NOMO-1 treated with DMSO at 0.1 percent for 48 hours (cell line): ENCODE data around the gene FHIT.

Source experiments
- DNase-seq: peaks from one replicate; lab custom pipeline; 2025; ENCODE audit not compliant: unreplicated experiment; lab: John Stamatoyannopoulos, UW

The FHIT gene

DNA sequence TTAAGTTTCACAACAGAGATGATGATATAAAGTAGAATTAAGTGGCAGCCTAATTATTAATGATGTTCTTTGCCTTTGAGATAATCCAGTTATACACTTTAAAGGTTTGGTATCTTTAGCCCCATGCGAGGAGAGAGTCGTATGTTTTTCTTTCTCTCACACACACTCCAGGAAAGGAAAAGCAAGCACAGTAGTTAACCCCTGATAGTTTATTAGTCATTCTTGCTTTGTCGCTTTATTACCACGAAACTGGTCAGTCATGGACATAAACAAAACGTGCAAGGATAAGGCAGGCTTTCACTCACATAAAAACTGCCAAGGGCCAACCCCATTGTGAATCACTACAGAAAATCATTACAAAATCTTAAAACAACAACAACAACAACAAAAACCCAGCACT lies 866.9 kb downstream of the FHIT start:
- no peak for DNase-seq

DNA sequence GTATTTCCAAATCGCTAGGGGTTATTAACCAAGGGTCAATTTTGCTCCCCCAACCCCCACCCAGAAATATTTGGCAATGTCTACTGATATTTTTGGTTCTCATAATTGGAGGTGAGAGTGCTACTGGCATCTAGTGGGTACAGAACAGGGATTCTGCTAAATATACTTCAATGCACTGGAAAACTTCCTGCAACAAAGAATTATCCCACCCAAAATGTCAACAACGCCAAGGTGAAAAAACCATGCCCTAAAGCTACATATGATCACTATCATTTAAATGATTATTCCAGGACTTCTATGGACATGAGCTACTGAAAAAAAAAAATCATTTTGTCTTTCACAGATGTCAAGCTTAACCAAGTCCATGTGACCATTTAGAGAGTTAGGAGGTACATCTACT lies 867.9 kb downstream of the FHIT start:
- DNase-seq, result no peak

DNA sequence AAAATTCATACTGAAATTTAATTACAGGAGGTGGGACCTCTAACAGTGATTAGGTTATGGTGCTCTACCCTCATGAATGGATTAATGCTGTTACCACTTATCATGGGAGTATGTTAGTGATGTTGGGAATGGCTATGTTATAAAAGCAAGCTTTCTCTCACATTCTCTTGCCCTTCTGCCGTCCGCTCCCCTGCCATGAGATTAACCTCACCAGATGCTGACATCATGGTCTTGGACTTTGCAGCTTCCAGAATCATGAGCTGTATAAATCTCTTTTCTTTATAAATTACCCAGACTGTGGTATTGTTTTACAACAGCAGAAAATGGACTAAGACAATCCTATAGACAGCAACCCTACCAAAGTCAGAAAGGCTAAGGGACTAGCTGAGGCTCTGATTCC lies 884.8 kb downstream of the FHIT start:
- no peak for DNase-seq

DNA sequence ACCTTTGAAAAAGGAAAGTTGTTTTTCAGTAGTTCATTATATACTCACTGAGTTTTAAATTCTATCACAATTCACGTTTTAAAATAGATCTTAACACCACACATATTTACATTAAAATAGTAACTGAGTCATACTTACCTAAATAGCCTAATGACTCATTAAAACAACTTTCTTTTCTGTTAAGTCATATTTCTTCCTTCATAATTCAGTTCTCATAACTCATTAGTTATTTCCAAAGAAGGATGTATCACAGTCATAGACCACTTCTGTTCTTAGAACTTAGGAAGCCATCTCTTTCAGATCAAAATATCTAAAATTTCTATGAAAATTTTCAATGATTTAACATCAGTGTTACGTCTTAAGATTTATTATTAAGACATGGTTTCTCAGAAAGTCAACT lies 885.9 kb downstream of the FHIT start:
- DNase-seq, result peak; percentile 75

DNA sequence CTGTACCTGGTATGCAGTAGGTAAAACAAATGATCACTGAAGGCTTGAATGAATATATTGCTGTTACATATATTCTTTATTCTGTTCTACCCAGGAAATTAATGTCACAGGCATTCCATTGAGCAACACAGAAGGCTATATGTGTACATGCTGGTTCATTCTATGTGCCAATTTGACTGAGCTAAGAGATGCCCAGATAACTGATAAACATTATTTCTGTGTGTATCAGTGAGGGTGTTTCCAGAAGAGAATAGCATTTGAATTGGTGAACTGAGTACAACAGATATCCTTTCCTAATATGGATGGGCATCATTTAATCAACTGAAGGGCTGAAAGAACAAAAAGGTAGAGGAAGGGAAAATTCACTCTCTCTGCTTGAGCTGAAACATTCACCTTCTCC lies 886.8 kb downstream of the FHIT start:
- DNase-seq, result no peak

DNA sequence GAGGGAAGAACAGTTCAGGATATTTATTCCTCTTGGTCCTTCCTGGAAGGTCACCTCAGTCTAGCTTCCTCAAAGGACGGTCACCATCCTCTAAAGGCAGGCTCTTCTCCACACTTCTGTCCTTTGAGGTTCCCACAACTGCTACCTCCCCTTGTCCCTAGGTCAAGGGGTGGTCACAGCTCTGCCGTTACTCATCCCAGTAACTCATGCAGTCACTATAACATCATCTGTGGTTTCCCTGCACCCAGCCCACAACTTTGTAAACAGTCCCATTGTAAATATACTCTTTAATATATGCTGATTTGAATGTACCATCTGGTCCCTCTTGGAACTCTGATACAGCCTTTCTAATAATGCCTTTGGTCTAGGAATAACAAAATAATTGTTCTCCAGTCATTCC lies 887.4 kb downstream of the FHIT start:
- DNase-seq, result no peak

DNA sequence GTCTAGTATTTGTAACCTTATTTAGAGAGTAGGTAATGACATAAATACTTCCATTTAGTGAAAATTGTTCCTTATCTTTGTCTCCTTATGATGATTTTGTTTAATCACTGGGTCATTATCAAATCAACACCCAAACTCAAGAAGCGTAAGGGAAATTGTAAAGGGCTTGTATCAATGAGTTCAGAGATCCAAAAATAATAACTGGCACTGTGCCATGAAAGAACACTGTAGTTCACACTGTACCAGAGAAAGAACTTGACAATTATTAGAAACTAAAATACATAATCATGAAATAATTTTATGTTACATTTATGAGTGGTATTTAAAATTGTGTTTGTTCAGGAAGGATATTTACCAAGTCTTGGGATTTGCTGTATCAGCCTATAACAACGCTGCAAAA lies 895.4 kb downstream of the FHIT start:
- no peak for DNase-seq

DNA sequence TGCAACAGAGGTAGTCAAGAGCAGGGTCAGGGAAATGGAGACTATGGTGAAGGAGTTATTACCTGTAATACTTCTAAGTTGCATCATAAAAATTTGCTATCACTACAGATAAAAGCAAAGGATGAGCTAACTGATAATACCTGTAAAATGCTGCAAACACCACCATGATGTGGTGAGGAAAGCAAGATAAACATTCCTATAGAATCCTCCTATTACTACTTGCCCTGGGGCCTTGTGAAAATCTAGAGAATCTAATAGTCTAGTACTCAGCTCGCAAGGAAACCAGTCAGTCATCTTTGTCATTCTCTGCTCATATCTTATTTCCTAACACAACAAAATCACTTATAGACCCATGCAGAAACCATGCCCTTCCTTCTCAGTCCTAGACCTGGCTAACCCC lies 899.8 kb downstream of the FHIT start:
- no peak for DNase-seq

DNA sequence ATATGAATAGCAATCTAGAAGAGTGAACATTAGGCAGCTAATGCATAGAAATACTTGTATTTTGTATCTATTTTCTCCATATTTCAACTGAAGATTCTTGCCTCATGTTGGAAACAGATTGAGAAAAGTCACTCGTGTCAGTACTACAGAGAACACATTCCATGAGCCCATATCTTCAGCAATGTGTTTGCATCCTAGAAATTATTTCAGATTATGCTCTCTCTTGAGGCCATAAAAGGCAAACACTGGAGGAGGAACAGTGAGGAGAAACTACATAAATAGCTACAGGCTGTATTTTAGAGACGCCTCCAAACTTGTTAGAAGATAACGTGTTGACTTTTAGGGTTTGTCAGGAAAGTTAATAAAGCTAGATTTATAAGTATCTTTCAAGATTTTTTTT lies 906.9 kb downstream of the FHIT start:
- no peak for DNase-seq

DNA sequence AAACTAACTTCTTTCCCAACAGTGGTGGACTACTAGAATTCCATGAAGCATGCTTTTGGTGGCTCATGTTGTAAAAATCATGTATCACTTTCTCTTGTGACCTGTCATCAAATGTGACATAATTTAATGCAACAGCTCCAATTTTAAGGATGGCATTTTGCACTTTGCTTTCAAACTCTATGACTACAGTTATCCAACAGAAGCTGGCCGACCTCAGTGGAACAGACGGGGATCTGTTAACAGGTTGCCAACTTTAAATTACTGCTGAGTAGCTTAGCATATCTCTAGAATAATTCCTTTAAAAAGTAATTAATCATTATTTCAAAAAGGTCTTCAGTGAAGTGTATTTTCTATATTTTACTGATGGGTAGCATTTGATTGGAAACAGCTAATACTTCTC lies 907.4 kb downstream of the FHIT start:
- no peak for DNase-seq

DNA sequence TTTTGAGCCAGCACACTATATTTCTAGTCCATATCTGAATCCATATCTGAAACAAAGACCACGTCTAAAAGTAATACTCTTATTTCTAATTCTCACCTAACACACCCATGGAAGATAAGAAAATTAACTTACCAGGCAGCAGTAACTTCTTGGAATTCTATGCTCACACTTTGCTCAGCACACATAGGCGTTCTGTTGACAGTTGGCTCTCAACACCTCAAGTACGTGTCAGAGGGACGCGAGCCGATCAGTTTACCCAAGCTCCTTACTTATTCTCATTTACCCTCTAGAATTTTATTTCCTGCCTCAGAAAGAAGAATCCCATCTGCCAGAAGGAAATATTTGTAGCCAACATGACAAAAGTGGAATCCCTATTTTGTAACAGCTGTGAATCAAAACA lies 911.9 kb downstream of the FHIT start:
- no peak for DNase-seq

DNA sequence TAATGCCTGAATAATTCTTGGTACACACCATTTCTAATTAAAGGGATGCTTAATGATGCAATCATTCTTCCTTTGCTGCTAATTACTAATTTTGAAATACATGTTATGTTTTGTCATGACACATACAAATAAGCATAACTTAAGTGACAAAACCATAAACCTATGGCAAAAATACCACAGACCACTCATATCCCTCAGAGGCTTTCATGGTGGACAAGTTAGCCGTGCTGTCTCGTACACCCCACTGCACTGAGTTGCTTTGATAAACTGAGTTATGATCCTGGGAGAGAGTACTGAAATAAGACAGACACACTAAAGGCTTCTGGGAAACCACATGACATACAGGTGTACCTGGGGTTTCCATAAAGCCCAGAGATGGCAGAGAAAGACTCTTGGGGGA lies 913.8 kb downstream of the FHIT start:
- peak; percentile 14 for DNase-seq

DNA sequence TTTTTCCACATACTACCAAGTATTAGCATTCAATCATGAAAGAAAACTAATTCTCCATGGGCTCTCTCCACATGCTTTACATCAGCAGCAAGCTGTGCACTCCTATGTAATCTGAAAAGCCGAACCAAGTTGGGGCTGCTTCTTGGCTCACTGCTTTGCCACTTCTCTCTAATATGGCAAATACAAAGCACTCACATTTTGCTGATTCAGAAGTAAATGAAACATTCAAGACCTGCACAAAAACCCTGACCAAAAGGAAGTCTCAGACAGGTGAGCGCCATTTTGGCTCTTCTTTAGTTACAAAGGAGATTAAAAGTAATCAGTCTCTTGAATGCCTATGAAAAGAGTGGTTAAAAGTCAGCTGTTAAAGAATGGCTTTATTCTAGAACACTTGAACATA lies 915.2 kb downstream of the FHIT start:
- no peak for DNase-seq

DNA sequence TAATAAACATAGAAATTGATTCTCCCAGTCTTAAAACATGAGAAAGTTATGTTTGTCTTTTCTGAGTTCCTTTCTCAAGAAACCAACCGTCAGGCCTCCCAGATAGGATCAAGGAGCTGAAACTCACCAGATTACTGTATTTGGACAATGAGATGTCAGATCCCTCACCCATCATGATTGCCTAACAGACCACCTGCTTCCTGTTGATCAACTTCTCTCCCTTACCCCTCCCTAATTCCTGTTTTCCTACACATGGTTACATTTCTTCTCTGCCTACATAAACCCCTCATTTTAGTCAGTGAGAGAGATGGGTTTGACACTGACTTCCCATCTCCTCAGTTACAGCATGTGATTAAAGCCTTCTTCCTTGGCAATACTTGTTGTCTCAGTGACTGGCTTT lies 917.5 kb downstream of the FHIT start:
- DNase-seq, result peak; percentile 78

DNA sequence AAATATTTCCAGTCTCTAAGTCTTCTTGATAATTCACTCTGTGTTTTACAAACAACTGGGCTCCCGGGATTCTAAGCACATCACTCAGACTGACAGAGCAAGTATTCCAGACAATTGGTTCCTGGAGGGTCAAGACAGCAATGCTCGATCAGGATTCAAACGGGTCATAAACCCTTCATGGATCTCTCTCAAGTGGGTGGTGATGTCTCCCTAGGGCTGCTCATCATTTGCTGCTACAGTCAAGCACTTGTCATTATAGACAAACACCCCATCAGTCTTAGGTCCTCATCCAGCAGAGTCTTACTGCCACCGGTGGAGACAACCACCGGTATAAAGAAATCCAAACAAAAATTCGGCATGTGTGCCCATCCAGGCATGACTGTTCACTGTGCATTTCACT lies 921.1 kb downstream of the FHIT start:
- DNase-seq, result no peak

DNA sequence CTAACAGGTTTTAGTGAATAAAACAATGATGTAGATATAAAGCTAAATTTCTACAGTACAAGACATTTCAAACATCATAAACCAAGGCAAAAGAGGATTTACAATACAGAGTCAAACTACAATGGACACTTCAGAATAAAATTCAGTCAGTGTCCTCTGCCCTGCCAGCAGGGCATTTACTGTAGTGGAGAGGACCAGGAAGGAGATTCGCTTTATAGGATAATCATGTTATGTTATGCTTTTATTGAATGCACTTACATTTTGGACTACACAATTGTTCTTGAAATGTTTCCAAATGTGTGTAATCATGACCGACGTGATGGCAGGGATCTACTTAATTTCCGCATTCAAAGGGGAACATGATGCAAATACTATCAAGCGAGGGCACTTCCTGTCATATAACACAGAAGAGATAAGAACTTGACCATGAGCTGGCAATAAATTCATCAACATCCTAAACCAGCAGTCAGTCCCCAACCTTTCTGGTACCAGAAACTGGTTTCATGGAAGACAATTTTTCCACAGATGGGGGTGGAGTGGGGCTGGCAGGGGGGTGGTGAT lies 925.6 kb downstream of the FHIT start:
- no peak for DNase-seq

DNA sequence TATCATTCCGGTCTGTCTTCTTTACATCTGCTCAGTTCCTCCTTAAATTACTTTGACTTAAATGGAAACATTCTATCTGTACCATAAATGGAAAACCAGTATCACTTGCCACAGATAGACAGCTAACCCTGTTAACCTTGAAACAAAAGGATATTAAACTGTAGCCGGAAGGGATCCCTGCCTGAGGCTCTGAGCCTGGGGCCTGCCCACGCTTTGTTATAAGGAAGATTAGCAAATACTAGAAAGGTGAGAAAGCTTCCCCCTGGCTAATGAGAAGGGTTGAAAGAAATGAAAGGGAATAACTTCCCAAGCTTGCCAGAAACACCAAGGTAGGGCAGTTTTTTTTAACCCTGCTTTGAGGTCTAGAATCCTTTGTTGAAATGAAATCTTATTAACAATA lies 927.6 kb downstream of the FHIT start:
- DNase-seq, result no peak

DNA sequence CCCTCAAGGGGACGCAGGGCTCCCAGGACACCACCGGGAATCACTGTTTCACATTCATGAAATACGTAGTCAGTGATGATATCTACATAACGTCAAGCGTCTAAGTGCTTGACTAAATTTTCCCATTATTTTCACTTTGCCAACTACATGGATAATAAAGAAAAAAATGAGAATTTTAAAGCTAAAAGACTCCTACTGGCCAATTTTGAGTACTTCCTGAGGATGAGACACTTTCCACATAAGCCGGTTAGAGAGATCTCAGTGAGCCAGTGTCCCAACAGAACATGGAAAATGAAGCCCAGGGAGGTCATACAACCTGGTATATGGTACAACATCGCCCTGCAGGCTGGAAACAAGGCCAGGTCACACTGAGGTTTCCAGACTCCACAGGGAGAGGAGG lies 928.1 kb downstream of the FHIT start:
- no peak for DNase-seq

DNA sequence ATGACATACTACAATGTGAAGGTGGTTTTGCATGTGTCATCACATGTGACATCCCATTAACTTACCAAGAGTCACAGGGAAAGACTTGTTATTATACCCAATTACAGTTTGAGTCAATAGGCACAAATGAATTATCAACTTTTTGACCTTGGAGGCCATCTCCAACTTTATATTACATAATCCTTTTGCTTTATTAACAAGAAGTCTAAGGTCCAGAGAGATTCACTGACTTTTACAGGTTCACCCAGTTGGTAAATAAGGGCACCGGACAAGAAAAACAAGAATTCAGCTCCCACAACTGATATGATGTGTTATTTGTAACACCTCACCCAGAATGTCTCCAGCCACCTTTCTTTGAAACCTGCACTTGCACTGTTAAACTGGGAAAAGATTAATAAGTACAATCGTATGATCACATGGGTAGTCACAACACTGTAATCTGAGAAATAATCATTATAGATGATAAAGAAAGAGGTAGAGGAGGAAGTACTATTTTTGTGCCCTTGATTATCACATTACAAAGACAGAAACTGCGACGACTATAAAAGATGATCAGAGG lies 928.9 kb downstream of the FHIT start:
- no peak for DNase-seq

DNA sequence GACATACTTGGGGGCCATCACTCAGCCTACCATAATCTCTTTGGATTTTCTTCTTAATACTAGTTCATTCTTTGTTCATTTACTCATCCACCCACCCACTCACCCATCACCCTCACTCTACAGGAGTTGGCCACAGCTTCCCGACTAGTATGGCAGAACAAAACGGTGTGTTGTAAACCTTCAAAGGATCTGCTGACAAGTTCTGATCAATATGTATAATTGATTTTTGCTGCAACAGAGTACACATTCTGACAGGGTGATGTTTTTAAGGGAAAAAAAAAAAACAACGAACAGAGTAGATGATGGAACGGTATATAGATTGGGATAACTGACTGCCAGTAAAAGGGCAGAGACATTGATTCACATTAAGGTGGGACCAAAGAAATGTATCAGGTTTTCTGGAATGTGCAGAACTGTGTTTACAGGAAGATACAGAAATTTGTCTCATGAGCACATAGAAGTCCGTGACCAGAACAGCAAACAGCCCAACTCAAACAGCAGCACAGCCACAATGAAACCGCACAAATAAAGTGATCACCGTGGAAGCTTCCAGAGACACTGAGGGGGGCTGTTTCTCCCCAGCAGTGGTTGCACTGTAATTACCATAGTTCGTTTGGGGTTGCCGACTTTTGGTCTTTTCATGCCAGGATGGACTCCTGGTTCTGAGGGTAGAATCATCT lies 931.9 kb downstream of the FHIT start:
- DNase-seq, result no peak

DNA sequence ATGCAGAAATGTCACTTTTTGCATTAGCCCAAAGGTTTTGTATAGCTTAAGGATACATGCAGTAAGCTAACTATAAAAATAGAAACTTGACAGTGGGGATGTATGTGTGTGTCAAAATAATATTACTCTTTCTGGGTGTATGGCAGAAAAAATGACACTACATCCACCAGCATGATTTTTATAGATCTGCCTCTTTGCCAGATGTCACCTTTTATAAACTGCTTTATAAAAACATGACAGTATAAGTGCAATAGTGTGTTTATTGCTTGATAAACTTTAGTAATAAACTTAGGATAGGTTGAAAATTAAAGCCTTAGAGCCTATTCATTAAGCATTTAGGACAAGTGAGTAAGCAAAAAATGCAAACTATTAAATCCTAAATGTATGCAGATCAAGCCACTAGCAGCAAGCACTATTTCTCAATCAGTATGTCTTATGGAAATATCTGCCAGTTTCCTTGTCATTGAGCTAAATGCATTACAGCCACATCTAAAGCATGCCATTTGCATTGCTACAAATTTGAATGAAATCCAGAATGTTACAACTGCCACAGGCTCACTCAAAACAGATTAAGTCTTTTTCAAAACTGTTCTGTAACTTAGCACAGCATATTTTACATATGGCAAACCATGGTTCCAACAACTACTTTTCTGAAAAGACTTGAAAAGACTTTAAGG lies 935.0 kb downstream of the FHIT start:
- DNase-seq, result no peak

DNA sequence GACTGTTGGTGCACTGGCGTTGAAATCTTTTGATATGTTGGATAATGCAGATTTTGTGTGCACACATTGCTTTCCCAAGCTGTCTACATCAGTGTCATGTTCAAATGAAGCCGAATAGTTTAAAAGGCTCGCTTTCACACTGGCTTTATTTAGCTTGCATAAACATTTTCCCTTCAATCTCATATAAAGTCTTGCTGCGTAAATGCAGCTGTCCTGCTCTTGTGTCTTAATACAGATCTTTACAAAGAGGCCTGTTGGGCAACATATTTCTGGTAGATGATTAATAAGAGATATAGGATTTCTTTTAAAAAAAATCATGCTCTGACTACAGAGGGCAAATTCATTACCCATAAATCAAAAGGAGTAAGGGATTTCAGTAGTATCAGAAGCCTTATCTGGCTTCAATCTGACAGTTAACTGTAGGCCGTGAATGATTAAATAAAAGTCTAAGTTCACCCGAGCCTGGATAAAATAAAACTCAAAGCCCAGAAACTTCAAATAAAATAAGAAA lies 937.2 kb downstream of the FHIT start:
- no peak for DNase-seq
